GM13976 (cell line): ENCODE data around the gene IL21R.
"Not testable (repeated sequence)": the region's sequence is repeated elsewhere in the genome, so short reads cannot be mapped to it uniquely, and the experiment has no call there.

ENCODE experiments used
- DNase-seq: peaks from one replicate; pipeline ENCODE4 v3.0.0; 2012; ENCODE audit warnings: low spot score
- CTCF ChIP-seq: IDR thresholded peaks from 2 replicates; pipeline ENCODE4 v1.5.1; 2012; ENCODE audit warnings: borderline replicate concordance, mild to moderate bottlenecking; ENCODE audit not compliant: insufficient read depth; ENCODE audit errors: extremely low read depth, missing control alignments, control extremely low read depth
- in situ Hi-C: fragments of 300-500 bp; cut with MboI; formaldehyde crosslinking; loops from one replicate; pipeline ENCODE4 v1.12.0; 2022; ENCODE audit warnings: low sequenced_read_pairs, mixed read lengths, inconsistent platforms; ENCODE audit not compliant: unreplicated experiment

IL21R gene

GRCh38 chr16:27405546-27406451, 3.8 kb downstream of the IL21R start:
- in situ Hi-C loops, result no loop called here
- TF ChIP-seq CTCF, result no peak
- DNase-seq, result no peak

- no peak for DNase-seq
- in situ Hi-C loops, result no loop called here
Measured at GRCh38 chr16:27406511-27407128, 4.6 kb downstream of the IL21R start.

GRCh38 chr16:27407133-27407532, 5.2 kb downstream of the IL21R start:
- no peak for DNase-seq
- TF ChIP-seq CTCF, result no peak
- in situ Hi-C loops, result no loop called here

More at GRCh38 chr16:27406511-27407128, 4.6 kb downstream of the IL21R start:
- no peak for TF ChIP-seq CTCF

GRCh38 chr16:27408012-27408601, 6.1 kb downstream of the IL21R start:
- TF ChIP-seq CTCF, result no peak

GRCh38 chr16:27408602-27409031, 6.6 kb downstream of the IL21R start:
- DNase-seq, result peak; percentile 22
- in situ Hi-C loops, result no loop called here
- no peak for TF ChIP-seq CTCF

More at GRCh38 chr16:27408012-27408601, 6.1 kb downstream of the IL21R start:
- DNase-seq, result no peak
- in situ Hi-C loops, result no loop called here

- in situ Hi-C loops, result not testable (repeated sequence)
Measured at GRCh38 chr16:27409958-27410357, 8.0 kb downstream of the IL21R start.

More at GRCh38 chr16:27409958-27410357, 8.0 kb downstream of the IL21R start:
- not testable (repeated sequence) for DNase-seq
